MCF 10A (cell line): Measurements from ENCODE around the gene ARHGAP15. TPM values are rescaled to one million over a fixed set of nuclear protein-coding genes. Genes with fewer than 3 reads are reported as not detected.

ENCODE experiments used
- BruUV-seq: library from RNA; stranded (reverse); fragments of 400-500 nt; replicated peaks from 2 replicates; lab custom pipeline; 2021; lab: Mats Ljungman, UMichigan
- CTCF ChIA-PET: fragments of 300-600 bp; sonication (Branson Sonifier 250); formaldehyde crosslinking; extraction: SDS; loops from one replicate; lab custom pipeline; 2021; ENCODE audit warnings: antibody characterized with exemption, inconsistent platforms; lab: Yijun Ruan, JAX
- POLR2A ChIA-PET: fragments of 300-600, 350-650 bp; sonication (Branson Sonifier 250); formaldehyde crosslinking; extraction: SDS; loops from one replicate; lab custom pipeline; 2020; ENCODE audit warnings: antibody characterized with exemption, inconsistent platforms; lab: Yijun Ruan, JAX
- DNase-seq: peaks from one replicate; pipeline ENCODE4 v3.0.0-alpha.2; 2018; ENCODE audit not compliant: unreplicated experiment
- H3K27ac Mint-ChIP-seq: one replicate; pipeline ENCODE4 v1.8.0; 2022; ENCODE audit warnings: mild to moderate bottlenecking, low read depth, mixed read lengths; ENCODE audit not compliant: unreplicated experiment
- H3K27me3 Mint-ChIP-seq: one replicate; pipeline ENCODE4 v1.8.0; 2022; ENCODE audit warnings: mixed read lengths; ENCODE audit not compliant: insufficient read depth, unreplicated experiment
- H3K36me3 Mint-ChIP-seq: one replicate; pipeline ENCODE4 v1.8.0; 2022; ENCODE audit warnings: mild to moderate bottlenecking, moderate library complexity, mixed read lengths; ENCODE audit not compliant: insufficient read depth, unreplicated experiment
- H3K4me1 Mint-ChIP-seq: one replicate; pipeline ENCODE4 v1.8.0; 2022; ENCODE audit warnings: mixed read lengths; ENCODE audit not compliant: insufficient read depth, unreplicated experiment
- H3K4me3 Mint-ChIP-seq: one replicate; pipeline ENCODE4 v1.8.0; 2022; ENCODE audit warnings: mild to moderate bottlenecking, moderate library complexity, mixed read lengths; ENCODE audit not compliant: unreplicated experiment
- H3K9me3 Mint-ChIP-seq: one replicate; pipeline ENCODE4 v1.8.0; 2022; ENCODE audit warnings: mixed read lengths; ENCODE audit not compliant: unreplicated experiment
- intact Hi-C: fragments of 100-400 bp; cut with micrococcal nuclease; formaldehyde crosslinking; loops from 2 replicates; pipeline ENCODE4 v1.14.1; 2022
- total RNA-seq: library from RNA; stranded (reverse); gene quantifications from 2 replicates; pipeline ENCODE4 v1.2.3, GENCODE V29; 2022
- TF ChIP-seq, protein P1 (sequence below): fragments of 200-600 bp; IDR thresholded peaks from one replicate; pipeline ENCODE4 v1.8.0; 2022; ENCODE audit warnings: antibody characterized with exemption, mild to moderate bottlenecking; ENCODE audit not compliant: unreplicated experiment

The ARHGAP15 gene
- total RNA-seq, 1 experiment from 2014 or later, result not detected

DNA sequence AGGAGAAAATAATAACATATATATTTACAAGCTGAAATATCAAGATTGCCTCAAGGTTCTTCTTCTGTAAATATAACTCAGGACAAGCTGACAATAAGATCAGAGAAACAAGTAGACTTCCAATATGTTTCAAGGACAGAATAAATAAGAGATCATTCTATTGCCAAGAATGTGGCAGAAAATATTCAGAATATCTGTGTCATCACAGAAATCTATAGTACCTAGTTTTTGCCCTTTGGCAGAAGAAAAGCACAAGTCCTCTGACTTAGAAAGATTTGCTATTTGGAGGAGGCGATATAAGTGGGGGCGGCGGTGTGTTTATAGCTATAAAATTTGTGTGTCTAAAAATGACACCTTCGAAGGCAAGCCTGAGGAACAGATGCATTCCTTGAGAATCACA, 34.3 kb downstream of the ARHGAP15 start:
- no peak overlapping the region for H3K27ac Mint-ChIP-seq
- no peak for DNase-seq
- H3K9me3 Mint-ChIP-seq, result no peaks in the 10 kb centered on the region
- peaks cover 12% of the 10 kb centered on the region for H3K27me3 Mint-ChIP-seq
- BruUV-seq, result no TSS peak
- intact Hi-C loops, result loop anchor here (2.0 kb wide), 1 partner anchor 41 kb away; no protein-coding TSS in a partner anchor
- ChIA-PET CTCF (interaction anchor here (0.5 to 4.7 kb wide), 12 partner anchors 10 to 1993 kb away, joined by 3 to 72 read pairs (median 4); no protein-coding TSS in a partner anchor), POLR2A (no interaction called here)
- TF ChIP-seq, protein P1, sequence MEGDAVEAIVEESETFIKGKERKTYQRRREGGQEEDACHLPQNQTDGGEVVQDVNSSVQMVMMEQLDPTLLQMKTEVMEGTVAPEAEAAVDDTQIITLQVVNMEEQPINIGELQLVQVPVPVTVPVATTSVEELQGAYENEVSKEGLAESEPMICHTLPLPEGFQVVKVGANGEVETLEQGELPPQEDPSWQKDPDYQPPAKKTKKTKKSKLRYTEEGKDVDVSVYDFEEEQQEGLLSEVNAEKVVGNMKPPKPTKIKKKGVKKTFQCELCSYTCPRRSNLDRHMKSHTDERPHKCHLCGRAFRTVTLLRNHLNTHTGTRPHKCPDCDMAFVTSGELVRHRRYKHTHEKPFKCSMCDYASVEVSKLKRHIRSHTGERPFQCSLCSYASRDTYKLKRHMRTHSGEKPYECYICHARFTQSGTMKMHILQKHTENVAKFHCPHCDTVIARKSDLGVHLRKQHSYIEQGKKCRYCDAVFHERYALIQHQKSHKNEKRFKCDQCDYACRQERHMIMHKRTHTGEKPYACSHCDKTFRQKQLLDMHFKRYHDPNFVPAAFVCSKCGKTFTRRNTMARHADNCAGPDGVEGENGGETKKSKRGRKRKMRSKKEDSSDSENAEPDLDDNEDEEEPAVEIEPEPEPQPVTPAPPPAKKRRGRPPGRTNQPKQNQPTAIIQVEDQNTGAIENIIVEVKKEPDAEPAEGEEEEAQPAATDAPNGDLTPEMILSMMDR, result no peak
- H3K4me1 Mint-ChIP-seq, result no peaks in the 10 kb centered on the region
- no peaks in the 10 kb centered on the region for H3K36me3 Mint-ChIP-seq
- no peak overlapping the region for H3K4me3 Mint-ChIP-seq

- CTCF ChIA-PET, result interaction anchor here (1.0 to 1.7 kb wide), 2 partner anchors 91 to 94 kb away, joined by 3 to 4 read pairs; no protein-coding TSS in a partner anchor
Measured at GRCh38 chr2:143165291-143165690, 36.1 kb downstream of the ARHGAP15 start.

GRCh38 chr2:143169105-143169504, 39.9 kb downstream of the ARHGAP15 start:
- ChIA-PET CTCF (no interaction called here), POLR2A (no interaction called here)
- no TSS peak for BruUV-seq
- Mint-ChIP-seq H3K27ac (no peak overlapping the region), H3K4me1 (peaks cover 15% of the 10 kb centered on the region), H3K36me3 (no peaks in the 10 kb centered on the region), H3K4me3 (no peak overlapping the region), H3K27me3 (no peaks in the 10 kb centered on the region), H3K9me3 (no peaks in the 10 kb centered on the region)
- DNase-seq, result no peak
- intact Hi-C loops, result no loop called here
- TF ChIP-seq, protein P1, result no peak

More at GRCh38 chr2:143165291-143165690, 36.1 kb downstream of the ARHGAP15 start:
- Mint-ChIP-seq H3K4me3 (no peak overlapping the region), H3K27me3 (peaks cover 12% of the 10 kb centered on the region), H3K27ac (no peak overlapping the region), H3K36me3 (no peaks in the 10 kb centered on the region), H3K4me1 (no peaks in the 10 kb centered on the region), H3K9me3 (no peaks in the 10 kb centered on the region)
- BruUV-seq, result no TSS peak
- POLR2A ChIA-PET, result no interaction called here
- DNase-seq, result no peak
- TF ChIP-seq, protein P1, result no peak
- intact Hi-C loops, result no loop called here

- no TSS peak for BruUV-seq
Measured at GRCh38 chr2:143171817-143172216, 42.6 kb downstream of the ARHGAP15 start.

More at GRCh38 chr2:143171817-143172216, 42.6 kb downstream of the ARHGAP15 start:
- Mint-ChIP-seq H3K27ac (no peak overlapping the region), H3K9me3 (no peaks in the 10 kb centered on the region), H3K4me3 (no peak overlapping the region), H3K36me3 (no peaks in the 10 kb centered on the region), H3K4me1 (peaks cover 15% of the 10 kb centered on the region), H3K27me3 (no peaks in the 10 kb centered on the region)
- ChIA-PET POLR2A (no interaction called here), CTCF (interaction anchor here (0.6 to 3.4 kb wide), 15 partner anchors 10 to 169 kb away, joined by 3 to 23 read pairs (median 5); no protein-coding TSS in a partner anchor)
- intact Hi-C loops, result no loop called here
- peak; percentile 12 for DNase-seq
- TF ChIP-seq, protein P1, result no peak
